AG09309 (cell line): Measurements from ENCODE around the gene APOBEC3H.
"Not testable (repeated sequence)": the region's sequence is repeated elsewhere in the genome, so short reads cannot be mapped to it uniquely, and the experiment has no call there.

Experiments
- DNase-seq: peaks from one replicate; pipeline ENCODE4 v3.0.0-alpha.2; 2010; ENCODE audit warnings: low read depth
- H3K4me3 ChIP-seq: 2 replicates; pipeline ENCODE4 v1.5.1; 2011; ENCODE audit warnings: mild to moderate bottlenecking, low read depth, low read length, moderate library complexity; ENCODE audit not compliant: control insufficient read depth
- TF ChIP-seq, protein P1 (sequence below): IDR thresholded peaks from 2 replicates; pipeline ENCODE4 v1.5.1; 2011; ENCODE audit warnings: mild to moderate bottlenecking, low read depth, low read length, inconsistent platforms; ENCODE audit not compliant: insufficient read depth, control insufficient read depth; ENCODE audit errors: missing control alignments

The APOBEC3H gene

DNA sequence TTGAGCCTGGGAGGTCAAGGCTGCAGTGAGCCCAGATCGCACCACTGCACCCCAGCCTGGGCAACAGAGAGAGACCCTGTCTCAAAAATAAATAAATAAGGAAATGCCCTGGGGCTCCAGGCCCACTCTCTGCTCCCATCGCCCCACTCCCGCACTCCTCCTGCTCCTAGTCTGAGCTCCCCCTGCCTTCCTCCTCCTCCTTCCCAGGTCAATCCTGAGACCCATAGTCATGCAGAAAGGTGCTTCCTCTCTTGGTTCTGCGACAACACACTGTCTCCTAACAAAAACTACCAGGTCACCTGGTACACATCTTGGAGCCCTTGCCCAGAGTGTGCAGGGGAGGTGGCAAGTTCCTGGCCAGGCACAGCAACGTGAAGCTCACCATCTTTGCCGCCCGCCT is 26.9 kb upstream of the APOBEC3H start:
- TF ChIP-seq, protein P1, sequence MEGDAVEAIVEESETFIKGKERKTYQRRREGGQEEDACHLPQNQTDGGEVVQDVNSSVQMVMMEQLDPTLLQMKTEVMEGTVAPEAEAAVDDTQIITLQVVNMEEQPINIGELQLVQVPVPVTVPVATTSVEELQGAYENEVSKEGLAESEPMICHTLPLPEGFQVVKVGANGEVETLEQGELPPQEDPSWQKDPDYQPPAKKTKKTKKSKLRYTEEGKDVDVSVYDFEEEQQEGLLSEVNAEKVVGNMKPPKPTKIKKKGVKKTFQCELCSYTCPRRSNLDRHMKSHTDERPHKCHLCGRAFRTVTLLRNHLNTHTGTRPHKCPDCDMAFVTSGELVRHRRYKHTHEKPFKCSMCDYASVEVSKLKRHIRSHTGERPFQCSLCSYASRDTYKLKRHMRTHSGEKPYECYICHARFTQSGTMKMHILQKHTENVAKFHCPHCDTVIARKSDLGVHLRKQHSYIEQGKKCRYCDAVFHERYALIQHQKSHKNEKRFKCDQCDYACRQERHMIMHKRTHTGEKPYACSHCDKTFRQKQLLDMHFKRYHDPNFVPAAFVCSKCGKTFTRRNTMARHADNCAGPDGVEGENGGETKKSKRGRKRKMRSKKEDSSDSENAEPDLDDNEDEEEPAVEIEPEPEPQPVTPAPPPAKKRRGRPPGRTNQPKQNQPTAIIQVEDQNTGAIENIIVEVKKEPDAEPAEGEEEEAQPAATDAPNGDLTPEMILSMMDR = no peak
- no peak overlapping the region for H3K4me3 ChIP-seq
- DNase-seq = no peak

DNA sequence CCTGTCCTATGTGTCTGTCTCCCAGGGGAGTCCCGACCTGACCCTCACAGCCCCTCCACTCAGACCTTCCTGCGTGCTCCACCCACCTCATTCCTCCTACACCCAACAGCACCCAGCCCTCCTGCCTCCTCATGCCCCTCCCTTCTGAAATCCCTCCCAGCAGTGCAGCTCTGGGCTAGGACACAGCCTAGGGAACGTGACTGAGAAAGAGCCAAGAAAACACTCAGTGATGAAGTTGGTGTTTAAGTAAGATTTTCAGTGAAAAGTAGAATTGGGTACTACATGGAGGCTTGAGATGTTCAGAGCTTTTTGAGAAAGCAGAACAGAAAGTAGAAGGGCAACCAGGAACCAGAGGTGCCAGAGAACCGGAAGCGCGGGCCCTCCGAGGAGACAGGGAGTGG is 24.5 kb upstream of the APOBEC3H start:
- H3K4me3 ChIP-seq, DNase-seq: not testable (repeated sequence)

DNA sequence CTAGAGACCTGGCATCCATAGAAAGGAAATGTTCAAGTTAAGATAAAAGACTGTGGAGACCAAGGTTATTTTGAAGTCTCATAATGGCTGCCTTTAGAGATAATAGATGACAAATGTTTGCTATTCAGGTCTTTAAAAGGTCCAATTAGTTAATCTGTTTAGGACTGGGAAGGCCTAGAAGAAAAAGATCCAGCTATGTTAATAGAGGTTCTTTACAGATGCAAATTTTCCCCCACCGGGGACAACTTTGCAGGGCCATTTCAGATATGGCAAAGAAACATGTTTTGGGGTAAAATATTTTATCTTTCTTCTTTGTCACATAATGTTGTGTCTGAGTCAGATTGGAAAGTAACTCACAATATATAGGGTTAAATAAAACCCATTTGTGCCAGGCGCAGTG is 23.1 kb upstream of the APOBEC3H start:
- no peak overlapping the region for H3K4me3 ChIP-seq
- no peak for DNase-seq
- TF ChIP-seq, protein P1 = no peak

DNA sequence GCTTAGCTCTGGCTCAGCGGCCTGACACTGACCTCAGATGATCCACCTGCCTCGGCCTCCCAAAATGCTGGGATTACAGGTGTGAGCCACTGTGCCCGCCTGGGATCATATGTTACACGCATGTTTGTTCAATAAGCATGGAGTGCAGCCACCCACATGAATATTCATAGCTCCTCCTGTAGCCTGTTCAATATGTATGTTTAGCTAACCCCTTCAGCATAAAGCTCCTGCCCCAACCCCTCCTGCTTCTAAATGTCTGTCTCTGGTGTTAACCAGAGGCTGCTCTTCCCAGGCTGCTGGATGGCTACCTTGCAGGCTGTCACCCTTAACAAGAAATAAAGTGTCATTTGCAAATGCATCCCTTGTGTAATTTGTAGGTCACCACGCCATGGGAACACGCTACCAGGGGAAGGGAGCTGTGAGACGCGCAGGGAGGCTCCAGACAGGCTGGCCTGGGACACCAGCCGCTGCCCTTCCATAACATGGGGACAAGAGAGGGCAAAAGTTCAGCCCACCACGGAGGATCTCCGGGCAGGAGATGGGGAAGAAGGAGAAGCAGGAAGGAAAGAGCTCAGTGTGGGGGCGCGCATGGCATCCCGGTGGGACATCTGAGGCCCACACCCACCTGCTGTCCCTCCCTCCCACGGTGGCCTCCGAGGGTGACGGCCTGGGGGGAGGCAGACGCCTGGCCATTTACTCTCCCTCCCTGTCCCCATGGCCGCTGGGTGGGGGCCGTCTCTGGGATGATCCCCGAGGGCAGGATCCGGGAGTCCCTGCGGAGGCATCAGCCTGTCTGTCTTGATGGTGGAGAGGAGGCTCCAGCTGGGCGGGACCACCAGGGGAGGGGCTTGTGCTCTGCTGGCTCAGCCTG is 20.7 kb upstream of the APOBEC3H start:
- not testable (repeated sequence) for H3K4me3 ChIP-seq, DNase-seq

DNA sequence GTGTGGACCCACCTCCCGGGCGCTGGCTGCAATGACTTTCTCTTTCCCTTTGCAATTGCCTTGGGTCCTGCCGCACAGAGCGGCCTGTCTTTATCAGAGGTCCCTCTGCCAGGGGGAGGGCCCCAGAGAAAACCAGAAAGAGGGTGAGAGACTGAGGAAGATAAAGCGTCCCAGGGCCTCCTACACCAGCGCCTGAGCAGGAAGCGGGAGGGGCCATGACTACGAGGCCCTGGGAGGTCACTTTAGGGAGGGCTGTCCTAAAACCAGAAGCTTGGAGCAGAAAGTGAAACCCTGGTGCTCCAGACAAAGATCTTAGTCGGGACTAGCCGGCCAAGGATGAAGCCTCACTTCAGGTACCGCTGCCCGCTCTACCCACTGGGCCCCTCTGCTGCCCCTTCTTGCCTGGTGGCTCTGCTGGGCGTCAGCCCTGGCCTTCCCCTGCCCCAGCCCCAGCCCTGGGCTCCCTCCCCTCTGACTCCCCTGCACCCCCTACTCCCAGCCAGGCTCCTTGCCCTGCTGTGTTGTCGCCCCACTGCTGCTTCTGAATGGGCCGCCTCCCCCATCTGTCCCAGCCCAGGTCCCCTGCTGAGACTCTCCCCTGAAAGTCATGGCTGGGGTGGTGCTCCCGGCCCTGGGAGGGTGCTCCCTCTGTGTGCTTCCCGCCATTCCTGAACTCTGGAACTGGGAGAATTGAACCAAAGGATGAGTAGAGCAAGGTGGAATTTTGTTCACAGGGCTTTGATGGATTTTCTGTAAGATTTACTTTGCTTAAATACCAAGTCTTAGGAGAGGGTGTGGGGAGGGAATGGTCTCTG is 19.8 kb upstream of the APOBEC3H start, which contains the start of gene APOBEC3G:
Gene APOBEC3G (plus strand): TSS at position 250 of the 815 bp plus-strand sequence. CDS start 87 bp downstream, at position 337.
- DNase-seq = peak; percentile 5
- peak within 1 kb of the TSS; percentile 45 for H3K4me3 ChIP-seq

DNA sequence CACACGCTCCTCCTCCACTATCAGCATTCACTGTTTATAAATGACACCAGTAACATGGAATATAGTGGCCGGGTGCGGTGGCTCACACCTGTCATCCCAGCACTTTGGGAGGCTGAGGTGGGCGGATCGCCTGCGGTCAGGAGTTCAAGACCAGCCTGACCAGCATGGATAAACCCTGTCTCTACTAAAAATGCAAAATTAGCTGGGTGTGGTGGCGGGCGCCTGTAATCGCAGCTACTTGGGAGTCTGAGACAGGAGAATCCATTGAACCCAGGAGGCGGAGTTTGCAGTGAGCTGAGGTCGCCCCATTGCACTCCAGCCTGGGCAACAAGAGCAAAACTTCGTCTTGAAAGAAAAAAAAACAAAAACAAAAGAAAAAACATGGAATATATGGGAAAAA is 19.1 kb upstream of the APOBEC3H start:
- not testable (repeated sequence) for H3K4me3 ChIP-seq, DNase-seq

DNA sequence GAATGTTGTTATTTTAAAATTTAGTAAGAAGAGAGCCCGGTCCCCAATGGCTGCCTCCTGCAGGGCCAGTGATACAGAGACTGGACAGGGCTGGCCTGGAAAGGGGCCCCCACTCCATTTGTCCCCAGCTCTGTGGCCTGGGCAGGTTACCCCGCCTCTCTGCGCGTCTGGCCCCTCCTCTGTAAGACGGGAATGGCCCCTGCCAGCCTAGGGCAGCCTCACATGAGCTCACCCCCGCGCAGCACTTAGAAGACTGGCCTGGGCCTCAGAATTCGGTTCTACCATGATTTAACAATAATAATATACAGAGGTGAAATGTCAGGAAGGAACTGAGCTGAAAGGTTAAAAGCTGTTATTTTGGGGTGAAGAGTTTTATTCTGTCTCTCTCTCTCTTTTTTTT is 18.7 kb upstream of the APOBEC3H start:
- DNase-seq = no peak
- no peak overlapping the region for H3K4me3 ChIP-seq
- TF ChIP-seq, protein P1 = no peak

DNA sequence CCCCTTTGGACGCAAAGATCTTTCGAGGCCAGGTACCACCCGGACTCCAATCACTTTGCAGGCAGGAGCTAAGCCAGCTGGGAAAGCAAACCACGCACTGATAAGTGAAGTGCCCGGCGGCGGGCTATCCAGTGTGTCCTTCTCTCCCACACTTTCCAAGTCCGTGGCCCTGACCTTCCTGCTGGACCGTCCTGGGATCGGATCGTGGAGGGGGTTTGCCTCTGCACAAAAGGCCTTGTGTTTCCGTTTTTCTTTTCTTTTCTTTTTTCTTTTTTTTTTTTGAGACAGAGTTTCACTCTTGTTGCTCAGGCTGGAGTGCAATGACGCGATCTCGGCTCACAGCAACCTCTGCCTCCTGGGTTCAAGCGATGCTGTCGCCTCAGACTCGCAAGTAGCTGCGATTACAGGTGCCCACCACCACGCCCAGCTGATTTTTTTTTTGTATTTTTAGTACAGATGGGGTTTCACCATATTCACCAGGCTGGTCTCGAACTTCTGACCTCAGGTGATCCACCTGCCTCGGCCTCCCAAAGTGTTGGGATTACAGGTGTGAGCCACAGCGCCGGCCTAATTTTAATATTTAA is 17.9 kb upstream of the APOBEC3H start:
- not testable (repeated sequence) for H3K4me3 ChIP-seq, DNase-seq

DNA sequence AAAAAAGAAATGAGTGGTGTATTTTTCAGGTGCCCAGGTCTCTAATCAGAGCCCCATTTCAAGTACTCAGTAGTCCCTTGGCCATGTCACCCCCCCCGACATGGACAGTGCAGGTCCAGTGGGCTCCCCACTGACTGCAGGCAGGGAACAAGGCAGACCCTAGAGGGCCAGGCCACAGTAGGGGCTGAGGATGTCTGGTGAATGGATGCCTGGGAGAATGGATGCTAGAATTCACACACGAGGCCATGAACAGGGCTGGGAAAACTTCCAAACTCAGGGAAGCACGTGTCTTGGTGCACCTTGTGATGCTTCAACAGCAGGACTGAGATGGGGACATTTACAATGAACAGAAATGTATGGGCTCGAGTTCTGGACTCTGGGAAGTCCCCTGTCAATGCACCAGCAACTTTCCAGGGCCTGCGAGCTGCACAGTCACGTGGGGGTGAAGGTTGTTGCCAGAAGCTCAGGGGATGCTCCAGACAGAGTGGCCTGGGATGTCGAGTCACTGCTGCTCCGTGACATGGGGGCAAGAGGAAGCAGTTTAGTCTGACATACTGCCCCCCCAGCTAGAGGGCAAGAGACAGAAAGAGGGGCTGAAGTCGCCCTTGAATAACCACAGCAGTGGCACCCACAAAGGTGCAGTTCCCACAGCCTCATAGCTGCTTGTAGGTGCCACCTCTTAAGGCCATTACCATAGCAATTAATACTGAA is 16.8 kb upstream of the APOBEC3H start:
- TF ChIP-seq, protein P1 = no peak
- no peak for DNase-seq
- no peak overlapping the region for H3K4me3 ChIP-seq
